DMS79 (cell line): Measurements from ENCODE around the gene SCRG1.

ENCODE experiments used
- DNase-seq: peaks from one replicate; lab custom pipeline; 2025; lab: John Stamatoyannopoulos, UW

The SCRG1 gene

DNA sequence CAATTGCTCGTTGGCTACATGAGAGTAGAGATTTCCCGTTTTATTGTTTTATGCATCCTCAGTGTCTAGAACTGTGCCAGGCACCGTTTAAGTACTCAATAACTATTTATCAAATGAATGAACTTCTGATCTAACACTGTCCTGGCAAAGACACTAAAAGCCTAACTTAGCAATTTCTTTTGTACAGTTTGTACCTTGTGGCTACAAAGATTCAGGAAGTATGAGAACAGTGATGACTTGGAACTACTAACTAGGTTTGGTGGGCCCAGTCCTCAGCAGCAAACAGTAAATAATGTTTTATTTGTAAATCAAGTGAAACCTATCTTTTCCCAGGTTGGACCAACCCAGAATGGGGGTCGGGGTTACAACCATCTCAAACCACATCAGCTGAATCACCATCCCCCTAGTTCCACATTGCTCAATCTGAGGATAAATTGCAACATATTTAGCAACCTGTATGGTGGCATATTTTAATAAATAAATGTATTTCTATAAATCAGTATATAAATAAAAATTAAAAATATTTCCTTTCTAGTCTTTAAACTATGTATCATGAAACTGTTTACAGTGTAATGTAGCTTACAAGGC, 12.3 kb upstream of the SCRG1 start:
- DNase-seq = no peak

DNA sequence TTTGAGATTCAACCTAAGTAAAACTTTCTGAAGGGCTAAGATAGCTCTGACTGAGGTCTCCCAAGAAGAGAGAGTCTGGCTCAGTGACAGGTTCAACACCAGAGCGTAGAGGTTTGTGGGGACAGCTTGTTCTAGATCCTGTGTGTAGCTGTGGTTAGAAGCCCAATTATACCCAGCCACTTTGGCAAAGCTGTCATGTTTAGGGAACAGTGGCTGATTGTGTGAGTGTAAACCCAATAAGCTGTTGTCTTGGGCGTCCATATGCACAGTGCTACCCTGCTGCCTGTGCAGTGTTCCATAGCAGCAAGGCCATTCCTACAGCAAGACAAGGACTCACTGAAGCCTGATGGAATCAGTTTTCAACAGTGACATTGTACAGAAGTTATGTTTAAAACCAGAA, 11.2 kb upstream of the SCRG1 start:
- DNase-seq = no peak

DNA sequence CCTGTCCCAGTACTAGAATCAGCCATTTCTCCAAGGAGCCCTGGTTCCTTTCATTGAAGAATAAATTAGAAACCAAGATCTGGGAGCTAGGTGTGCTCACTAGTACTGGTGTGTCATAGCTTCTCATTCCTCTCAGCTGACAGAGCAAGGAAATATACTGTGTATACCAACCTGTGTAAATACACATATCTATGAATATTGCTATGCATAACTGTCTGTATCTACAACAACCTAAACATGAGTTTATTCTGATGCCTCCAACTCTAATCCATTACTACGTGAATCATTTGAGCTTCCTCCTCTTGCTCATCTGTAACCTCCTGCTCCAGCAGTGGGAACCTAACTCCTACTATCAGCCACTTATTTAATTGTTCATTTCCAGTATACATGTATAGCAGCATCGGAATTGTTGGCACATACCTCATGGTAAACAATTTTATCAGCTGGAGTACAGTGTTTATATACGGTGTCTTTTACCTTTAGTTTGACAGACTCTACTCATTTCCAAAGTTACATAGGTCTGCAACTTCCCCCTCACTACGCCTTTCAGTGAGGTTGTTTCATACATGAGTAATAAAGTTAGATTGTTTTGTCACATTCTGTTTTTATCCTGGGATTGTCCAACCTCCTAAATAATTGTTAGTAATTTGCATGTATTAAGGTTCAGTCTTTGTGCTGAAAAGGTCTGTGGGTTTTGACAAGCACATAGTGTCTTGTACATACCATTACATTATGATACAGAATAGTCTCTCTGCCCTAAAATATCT, 7.1 kb upstream of the SCRG1 start:
- no peak for DNase-seq

DNA sequence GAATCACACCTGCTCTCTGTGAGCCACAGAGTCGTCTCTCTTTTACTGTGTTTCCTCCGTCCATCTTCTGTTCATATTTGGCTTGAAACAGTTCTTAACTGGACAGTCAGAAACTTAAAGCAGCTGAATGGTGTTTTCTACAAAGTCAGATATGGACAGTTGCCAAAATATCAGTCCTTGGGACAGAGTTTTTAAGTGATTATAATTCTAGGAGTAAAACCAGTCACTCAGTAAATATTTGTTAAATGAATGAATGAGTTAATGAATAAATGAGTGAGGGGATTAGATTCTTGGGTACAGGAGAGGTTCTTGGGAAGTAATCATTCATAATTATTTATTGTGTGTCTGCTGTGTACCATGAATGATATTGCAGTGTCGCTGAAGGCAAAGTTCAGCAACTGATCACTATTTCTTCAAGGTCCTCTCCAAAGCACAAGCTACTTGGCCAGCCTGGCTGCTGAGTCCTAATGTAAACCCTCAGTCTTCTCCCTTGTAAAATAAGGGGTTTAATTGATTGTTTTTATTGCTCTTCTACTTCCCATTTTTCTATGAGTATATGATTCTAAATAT, 5.5 kb upstream of the SCRG1 start:
- no peak for DNase-seq

DNA sequence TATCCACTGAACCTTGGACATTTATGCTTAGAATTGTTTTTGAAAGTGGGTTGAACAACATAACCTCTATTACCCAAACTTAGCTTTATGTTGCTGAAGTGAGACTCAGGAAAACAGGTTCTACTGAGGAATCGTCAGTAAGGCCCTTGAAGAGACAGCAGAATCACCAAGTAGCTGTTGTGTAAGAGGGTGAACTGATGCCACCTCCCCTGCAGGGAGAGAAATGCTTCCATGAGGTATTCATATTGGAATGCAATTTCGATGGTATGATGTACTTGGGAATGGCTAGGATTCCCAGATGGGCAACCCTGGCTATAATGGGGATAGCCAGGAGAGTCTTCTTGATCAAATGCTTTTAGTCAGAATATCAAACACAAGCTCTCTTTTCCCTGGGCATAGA, 4.1 kb upstream of the SCRG1 start:
- DNase-seq = no peak

DNA sequence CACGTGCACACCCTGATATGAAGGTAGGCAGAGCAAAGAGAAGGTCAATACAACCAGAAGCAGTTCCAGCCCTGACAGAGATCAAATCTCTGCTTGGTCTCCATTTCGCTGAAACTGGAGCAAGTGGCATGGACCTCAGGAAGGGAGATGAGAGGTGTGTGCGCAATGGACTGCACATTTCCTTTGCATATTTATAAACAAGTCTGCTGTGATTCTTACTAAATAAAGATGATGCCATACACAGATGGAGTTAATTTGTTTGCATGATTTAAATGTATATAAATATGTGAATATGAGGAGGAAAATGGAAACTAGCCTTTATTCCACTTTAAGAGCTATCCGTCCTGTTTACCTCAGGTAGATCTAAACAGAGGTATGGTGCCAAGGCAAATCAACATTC, 2.1 kb upstream of the SCRG1 start:
- no peak for DNase-seq

DNA sequence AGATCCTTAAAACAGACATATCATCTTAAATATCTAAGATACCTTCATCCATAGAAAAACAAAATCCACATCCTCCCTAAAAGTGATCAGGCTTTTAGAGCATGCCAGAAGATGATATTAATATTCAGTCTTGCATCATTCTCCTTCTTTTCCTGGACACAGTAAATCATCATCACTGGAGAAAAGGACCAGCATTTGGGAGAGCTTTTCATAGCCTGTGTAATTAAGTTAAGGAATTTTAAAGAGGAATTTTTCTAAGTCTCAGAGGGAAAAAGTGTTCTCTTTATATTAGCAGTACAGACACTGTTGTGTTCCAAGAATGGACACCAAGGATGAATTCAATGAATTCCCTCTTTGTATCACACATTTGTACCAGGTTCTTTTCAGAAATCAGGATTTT, 696 bp downstream of the SCRG1 start:
- DNase-seq = no peak

DNA sequence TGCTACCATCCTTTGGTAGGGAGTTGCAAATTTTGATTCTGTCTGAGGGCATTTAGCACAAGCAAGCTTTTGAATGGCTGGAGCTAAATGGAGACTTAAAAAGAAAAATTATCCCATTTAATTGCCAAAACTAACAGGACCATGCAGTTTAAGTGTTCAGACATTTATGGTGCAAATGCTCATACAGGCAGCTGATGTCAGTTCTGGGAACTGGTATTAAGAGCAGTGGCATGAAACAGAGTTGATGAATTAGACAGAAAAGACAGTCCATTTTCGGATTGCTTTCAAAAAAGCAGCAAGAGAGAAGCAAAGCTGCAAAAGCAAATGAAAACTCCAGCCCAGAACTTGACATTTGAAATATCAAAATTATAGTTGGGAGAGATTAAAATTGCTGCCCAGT, 1.3 kb downstream of the SCRG1 start:
- no peak for DNase-seq

DNA sequence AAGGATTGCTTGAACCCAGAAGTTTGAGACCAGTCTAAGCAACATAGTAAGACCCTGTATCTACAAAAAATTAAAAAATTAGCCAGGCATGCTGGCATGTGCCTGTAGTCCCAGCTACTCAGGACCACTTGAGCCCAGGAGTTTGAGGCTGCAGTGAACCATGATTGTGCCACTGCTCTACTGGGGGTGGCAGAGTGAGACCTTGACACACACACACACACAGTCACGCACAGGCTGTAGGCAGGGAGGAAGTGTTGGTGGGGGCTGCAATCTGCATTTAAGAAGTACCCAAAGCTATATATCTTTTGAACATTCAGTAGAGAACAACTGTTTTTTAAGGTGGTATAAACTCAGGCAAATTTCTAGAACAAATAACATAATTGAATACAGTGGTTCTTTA, 7.2 kb downstream of the SCRG1 start:
- DNase-seq = no peak

DNA sequence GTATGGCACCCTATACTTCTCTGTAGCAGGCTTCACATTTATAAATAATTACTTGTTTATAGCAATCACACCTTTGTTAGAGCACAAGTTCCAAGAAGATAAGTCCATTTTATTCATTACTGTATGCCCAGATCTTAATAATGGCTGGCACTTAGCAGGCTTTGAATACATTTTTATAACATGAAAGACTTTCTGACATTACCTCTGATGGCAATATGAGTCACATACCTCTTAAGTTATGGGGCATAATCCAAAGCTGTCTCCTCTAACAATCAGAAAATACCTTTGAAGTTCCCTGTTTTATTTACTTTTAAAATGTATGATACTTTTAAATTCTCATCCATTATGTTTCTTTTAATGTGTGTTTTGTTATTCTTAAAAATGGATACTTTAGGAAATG, 12.2 kb downstream of the SCRG1 start:
- no peak for DNase-seq

DNA sequence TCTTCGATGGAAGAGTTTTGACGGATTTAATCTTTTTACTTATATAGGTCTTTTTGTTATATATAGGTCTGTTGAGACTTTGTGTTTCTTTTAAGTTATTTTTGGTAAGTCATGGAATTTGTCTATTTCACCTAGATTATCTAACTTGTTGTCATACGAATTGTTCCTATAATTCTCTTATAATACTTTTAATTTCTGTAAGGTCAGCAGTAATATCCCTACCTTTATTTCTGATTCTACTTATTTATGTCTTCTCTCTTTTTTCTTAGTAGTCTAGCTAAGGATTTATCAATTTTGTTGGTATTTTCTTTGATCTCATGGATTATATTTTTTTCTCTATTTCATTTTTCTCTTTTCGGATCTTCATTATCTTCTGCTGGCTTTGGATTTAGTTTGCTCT, 16.6 kb downstream of the SCRG1 start:
- no peak for DNase-seq

DNA sequence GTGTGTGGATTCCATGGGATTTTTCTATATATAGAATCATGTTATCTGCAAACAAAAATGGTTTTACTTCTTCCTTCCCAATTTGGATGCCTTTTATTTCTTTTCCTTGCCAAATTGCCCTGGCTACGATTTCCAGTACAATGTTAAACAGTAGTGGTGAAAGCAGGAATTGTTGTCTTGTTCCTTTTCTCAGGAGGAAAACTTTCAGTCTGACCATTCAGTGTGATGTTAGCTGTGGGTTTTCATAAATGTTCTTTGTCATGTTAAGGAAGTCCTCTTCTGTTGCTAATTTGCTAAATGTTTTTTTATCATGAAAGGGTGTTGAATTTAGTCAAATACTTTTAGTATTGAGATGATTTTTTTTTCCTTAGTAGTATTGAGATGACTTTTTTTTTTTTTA, 17.3 kb downstream of the SCRG1 start:
- DNase-seq = no peak

DNA sequence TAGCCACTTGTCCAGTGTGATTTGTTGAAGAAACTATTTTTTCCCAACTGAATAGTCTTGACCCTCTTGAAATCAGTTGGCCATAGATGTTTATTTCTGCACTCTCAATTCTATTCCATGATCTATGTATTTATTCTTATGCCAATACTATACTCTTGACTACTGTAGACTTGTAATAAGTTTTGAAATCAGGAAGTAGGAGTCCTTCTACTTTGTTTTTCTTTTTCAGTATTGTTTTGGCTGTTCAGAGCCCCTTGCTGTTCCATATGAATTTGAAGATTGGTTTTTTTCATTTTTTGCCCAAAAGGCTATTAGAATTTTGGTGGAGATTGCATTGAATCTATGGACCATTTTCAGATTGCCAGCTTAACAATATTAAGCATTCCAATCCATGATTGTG, 17.9 kb downstream of the SCRG1 start:
- DNase-seq = no peak

DNA sequence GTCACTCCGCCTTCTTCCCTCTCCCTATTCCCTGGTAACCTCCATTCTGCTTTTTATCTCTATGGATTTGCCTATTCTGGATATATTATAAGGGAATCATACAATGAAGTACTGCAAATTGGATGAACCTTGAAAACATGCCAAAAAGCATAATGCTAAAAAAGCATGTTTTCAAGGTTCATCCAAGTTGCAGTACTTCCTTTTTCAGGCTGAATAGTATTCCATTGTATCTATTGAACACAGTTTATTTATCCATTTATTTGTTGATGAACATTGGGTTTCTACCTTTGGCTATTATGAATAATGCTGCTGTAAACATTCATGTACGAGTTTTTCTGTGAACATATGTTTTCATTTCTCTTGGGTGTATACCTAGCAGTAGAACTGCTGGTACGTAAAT, 19.0 kb downstream of the SCRG1 start:
- DNase-seq = no peak

DNA sequence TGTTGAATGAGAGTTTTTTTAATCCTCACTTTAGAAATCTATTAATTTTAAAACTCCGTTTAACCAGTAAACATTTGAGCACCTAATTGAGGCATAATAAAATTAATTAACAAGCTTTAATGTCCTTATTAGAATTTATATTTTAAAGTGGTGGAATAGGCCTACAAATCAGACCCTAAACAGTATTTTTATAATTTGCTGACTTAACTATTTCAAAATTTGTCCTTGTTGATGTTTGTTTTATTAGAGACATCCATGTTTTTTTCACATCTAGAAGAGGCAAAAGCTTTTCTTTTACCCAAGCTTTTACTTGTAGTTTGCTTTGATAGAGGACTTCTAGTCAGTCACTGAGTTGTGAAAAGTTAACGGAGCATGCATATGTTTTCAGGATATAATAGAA, 24.3 kb downstream of the SCRG1 start:
- no peak for DNase-seq

DNA sequence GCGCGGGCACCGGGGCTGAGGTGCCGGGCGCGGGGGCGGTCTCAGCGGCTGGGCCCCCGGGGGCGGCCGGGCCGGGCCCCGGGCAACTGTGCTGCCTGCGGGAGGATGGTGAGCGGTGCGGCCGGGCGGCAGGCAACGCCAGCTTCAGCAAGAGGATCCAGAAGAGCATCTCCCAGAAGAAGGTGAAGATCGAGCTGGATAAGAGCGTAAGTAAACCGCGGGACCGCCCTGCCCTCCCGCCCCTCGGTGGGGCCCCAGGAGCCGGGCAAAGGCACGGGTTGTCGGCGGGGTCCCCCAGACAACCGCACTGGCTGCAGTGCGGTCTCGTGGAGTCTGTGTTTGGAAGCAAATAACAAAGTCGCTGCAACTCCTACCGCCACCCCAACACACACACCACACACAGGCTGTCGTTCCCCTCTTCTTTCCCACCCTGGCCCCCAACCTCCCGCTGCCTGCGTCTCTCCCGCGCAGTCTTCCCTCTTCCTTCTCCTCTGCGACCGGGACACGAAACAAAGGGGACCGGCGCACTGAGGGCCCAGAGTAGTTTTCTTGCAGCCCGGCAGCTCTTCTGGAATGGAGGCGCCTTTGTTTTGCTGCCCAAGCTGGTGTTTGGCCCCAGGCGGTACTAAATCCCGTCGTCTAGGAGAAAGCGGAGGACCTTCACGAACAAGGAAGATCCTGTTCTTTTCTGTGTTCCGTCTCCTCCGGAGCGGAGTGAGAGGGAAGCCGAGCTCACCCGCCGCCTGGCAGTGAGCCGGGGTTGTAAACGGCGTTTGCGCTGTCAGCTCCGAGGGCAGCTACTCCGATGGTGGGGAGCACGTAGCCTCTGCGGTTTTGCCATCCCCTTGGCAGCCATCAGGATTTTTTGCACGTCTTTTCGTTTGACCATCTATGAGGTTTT, 27.4 kb downstream of the SCRG1 start:
- DNase-seq = peak; percentile 18

DNA sequence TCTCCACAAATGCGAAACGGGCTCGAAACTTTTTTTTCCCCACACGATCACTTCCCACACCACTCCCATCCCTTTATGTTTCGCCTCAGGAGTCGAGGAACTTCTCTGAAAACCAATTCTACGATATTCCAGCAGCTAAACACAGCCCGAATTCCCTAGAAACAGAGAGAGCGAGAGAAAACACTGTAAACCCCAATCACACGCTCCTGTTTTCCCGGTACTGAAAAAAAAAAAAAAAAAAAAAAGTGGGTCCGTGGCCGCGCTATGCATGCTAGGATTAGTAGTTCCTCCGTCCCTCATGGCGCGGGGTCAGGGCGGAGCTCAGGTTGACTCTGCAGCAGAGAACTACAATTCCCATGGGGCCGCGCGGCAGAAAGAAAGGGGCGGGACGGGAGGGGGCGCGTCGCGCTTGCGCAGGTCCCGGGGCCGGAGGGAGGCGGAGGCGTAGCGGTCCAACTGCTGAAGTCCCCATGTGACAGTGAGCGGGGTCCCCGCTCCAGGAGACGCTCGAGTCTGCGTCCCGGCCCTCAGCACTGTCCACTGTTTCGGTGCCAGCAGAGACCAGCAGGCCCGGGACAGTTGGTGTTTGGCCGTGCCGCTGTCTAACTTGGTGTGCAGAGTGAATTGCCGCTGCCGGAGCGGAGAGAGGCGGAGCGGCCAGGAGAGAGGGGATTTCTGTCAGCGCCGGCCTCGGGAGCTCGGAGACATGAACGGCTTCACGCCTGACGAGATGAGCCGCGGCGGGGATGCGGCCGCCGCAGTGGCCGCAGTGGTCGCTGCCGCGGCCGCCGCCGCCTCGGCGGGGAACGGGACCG, 28.2 kb downstream of the SCRG1 start, which contains the start of gene SAP30:
Gene SAP30 (plus strand): TSS at position 478 of the 815 bp plus-strand sequence. CDS start 229 bp downstream, at position 707.
- peak; percentile 77 for DNase-seq

DNA sequence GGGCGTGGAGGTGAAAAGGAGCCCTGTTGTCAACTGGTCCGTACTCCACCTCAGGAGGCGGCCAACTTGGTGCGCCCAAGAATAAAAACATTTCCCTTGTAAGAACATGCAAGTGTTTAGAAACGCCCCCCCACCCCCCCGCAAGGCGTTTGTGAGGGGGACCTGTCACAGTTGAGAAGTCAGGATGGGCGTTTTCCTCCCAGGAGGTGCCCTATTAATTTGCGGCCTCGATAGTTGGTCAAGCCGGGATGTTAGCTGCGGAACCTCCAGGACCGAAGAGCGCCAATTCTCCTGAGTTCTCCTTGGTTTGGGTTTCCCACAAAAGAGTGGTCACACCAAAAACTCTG, 28.8 kb downstream of the SCRG1 start:
- no peak for DNase-seq

DNA sequence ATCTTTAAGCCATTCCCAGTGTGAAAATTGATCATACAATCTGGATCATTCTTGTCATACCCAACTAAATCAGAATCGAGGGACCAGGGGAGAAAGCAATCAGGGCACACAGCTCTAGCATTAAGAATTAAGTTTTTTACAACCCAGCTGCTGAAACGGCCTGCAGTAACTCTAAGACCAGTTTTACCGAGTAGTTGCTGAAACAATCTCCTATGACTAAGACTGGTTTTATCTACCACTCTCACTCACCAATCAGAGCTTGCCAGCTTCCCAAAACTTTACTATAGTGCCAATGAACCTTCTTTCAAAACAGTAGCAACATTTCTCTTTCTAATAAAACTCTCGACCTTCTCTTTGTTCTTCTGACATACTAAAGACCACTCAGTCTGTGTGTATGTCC, 31.0 kb downstream of the SCRG1 start:
- DNase-seq = no peak

DNA sequence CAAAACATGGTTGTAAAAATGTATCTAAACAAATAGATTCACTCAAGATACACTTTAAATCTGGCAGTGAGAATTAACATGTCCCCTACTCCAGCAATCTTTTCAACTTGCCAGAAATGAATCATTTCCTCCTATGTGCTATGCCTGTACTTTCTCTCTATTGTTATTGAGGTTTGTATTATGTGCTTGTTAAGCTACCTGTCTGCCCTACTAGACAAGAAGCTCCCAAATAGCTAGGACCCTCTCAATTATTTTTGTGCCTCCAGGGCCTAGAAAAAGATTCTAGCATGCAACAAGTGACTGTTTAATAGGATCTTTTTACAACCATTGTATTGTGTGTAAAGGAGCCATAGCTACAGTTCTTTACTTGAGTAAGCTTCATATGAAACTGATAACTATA, 31.6 kb downstream of the SCRG1 start:
- DNase-seq = no peak

DNA sequence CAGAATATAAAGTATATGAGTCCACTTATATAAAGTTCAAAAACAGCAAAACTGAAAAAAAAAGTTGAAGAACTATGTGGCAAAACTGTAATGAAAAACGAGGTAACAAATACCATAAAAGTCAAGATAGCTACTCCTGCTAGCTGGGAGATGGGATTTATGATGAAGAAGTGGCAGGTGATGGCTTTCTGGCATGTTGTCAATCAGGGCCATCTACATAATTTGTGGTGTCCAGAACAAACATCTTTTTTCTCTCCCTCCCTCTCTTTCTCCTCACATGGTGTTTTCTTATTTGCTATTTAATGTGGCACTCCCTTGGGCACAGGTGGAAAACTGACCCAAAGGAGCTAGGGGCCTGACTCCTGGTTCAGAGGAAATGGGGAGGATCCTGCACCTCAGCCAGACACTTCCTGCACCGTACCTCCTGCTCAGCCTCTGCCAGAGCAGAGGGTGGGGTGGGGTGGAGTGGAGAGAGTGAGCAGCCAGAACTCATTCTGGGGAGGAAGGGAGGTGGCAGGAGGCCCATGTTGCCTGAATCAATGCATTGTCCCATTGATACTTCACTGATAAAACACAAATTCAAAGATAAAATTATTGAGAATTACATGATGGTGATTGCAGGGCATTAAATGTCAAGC, 33.4 kb downstream of the SCRG1 start:
- no peak for DNase-seq
